ENCODE results near the gene SYNE3. TPM values are rescaled to one million over a fixed set of nuclear protein-coding genes. Genes with fewer than 3 reads are reported as not detected.

SYNE3 gene
- total and polyA plus RNA-seq, 4 experiments from 2014 or later = 4.3 to 52.2 (median 28.3) TPM

- intact Hi-C loops (cut with micrococcal nuclease) = no loop called here
- H3K27ac Mint-ChIP-seq = peak overlapping the region in 5 of 7 donors; percentile 32 to 72 (median 62)
- H3K4me3 Mint-ChIP-seq = peak overlapping the region in 1 of 8 donors; percentile 28
- CTCF ChIA-PET (ENCODE audit: partially characterized antibody) = interaction anchor here (2.1 to 2.4 kb wide), 2 partner anchors 21 to 60 kb away, joined by 7 read pairs; no protein-coding TSS in a partner anchor
- H3K4me1 Mint-ChIP-seq = peaks cover 47 to 90% (median 71%) of the 10 kb centered on the region in 4 donors
- DNase-seq = no peak
- H3K27me3 ChIP-seq (ENCODE audit: insufficient read depth, low read length) = no peaks in the 10 kb centered on the region
- peaks cover 17% of the 10 kb centered on the region for H3K36me3 ChIP-seq (ENCODE audit: insufficient read depth, low read length)
- POLR2A ChIA-PET (ENCODE audit: partially characterized antibody) = no interaction called here
- H3K9me3 ChIP-seq (ENCODE audit: control insufficient read depth in 1 of 2, low read length in 2 of 2) = no peaks in the 10 kb centered on the region
- peaks cover 27 to 47% of the 10 kb centered on the region in 2 donors for H3K36me3 Mint-ChIP-seq
- no peaks in the 10 kb centered on the region for H3K9me3 Mint-ChIP-seq
- no peaks in the 10 kb centered on the region for H3K27me3 Mint-ChIP-seq
- H3K4me3 ChIP-seq (ENCODE audit: low read length in 2 of 2) = no peak overlapping the region
- no peak overlapping the region for H3K27ac ChIP-seq (ENCODE audit: low read depth, low read length)
- peaks cover 74% of the 10 kb centered on the region for H3K4me1 ChIP-seq (ENCODE audit: insufficient read depth, low read length)
These were observed 14.0 kb downstream of the SYNE3 start for GRCh38 chr14:95502381-95502950.

GRCh38 chr14:95500772-95501401 is 15.6 kb downstream of the SYNE3 start:
- peaks cover 74% of the 10 kb centered on the region for H3K4me1 ChIP-seq (ENCODE audit: insufficient read depth, low read length)
- H3K36me3 ChIP-seq (ENCODE audit: insufficient read depth, low read length) = peaks cover 7% of the 10 kb centered on the region
- CTCF ChIA-PET (ENCODE audit: partially characterized antibody) = interaction anchor here (1.3 to 2.4 kb wide), 3 partner anchors 22 to 59 kb away, joined by 7 read pairs; no protein-coding TSS in a partner anchor
- Mint-ChIP-seq H3K9me3 (no peaks in the 10 kb centered on the region), H3K27me3 (no peaks in the 10 kb centered on the region), H3K36me3 (peaks cover 17 to 38% of the 10 kb centered on the region in 2 donors), H3K27ac (peak overlapping the region in 5 of 7 donors; percentile 33 to 85 (median 68)), H3K4me3 (peak overlapping the region in 1 of 8 donors; percentile 33), H3K4me1 (peaks cover 55 to 90% (median 74%) of the 10 kb centered on the region in 4 donors)
- H3K27ac ChIP-seq (ENCODE audit: low read depth, low read length) = no peak overlapping the region
- no peak for DNase-seq
- intact Hi-C loops (cut with micrococcal nuclease) = no loop called here
- no peaks in the 10 kb centered on the region for H3K27me3 ChIP-seq (ENCODE audit: insufficient read depth, low read length)
- POLR2A ChIA-PET (ENCODE audit: partially characterized antibody) = interaction anchor here (1.0 to 1.3 kb wide), 3 partner anchors 15 to 22 kb away, joined by 3 to 4 read pairs (median 4); no protein-coding TSS in a partner anchor
- no peak overlapping the region for H3K4me3 ChIP-seq (ENCODE audit: low read length in 2 of 2)
- H3K9me3 ChIP-seq (ENCODE audit: control insufficient read depth in 1 of 2, low read length in 2 of 2) = no peaks in the 10 kb centered on the region

GRCh38 chr14:95500201-95500681 is 16.2 kb downstream of the SYNE3 start:
- peaks cover 55 to 90% (median 74%) of the 10 kb centered on the region in 4 donors for H3K4me1 Mint-ChIP-seq
- peaks cover 14 to 37% of the 10 kb centered on the region in 2 donors for H3K36me3 Mint-ChIP-seq
- H3K9me3 ChIP-seq (ENCODE audit: control insufficient read depth in 1 of 2, low read length in 2 of 2) = no peaks in the 10 kb centered on the region
- H3K9me3 Mint-ChIP-seq = no peaks in the 10 kb centered on the region
- H3K27ac Mint-ChIP-seq = peak overlapping the region in 1 of 7 donors; percentile 61
- peaks cover 76% of the 10 kb centered on the region for H3K4me1 ChIP-seq (ENCODE audit: insufficient read depth, low read length)
- H3K27me3 Mint-ChIP-seq = no peaks in the 10 kb centered on the region
- no peak overlapping the region for H3K27ac ChIP-seq (ENCODE audit: low read depth, low read length)
- POLR2A ChIA-PET (ENCODE audit: partially characterized antibody) = interaction anchor here (0.8 to 1.7 kb wide), 5 partner anchors 15 to 38 kb away, joined by 3 to 5 read pairs (median 4); no protein-coding TSS in a partner anchor
- no peak for DNase-seq
- CTCF ChIA-PET (ENCODE audit: partially characterized antibody) = interaction anchor here (1.0 kb wide), 1 partner anchor 36 kb away, joined by 4 read pairs; no protein-coding TSS in a partner anchor
- H3K27me3 ChIP-seq (ENCODE audit: insufficient read depth, low read length) = no peaks in the 10 kb centered on the region
- H3K4me3 Mint-ChIP-seq = no peak overlapping the region
- H3K36me3 ChIP-seq (ENCODE audit: insufficient read depth, low read length) = peaks cover 7% of the 10 kb centered on the region
- no peak overlapping the region for H3K4me3 ChIP-seq (ENCODE audit: low read length in 2 of 2)
- intact Hi-C loops (cut with micrococcal nuclease) = no loop called here

- Histone ChIP-seq H3K36me3 (ENCODE audit: insufficient read depth, low read length) (peaks cover 7% of the 10 kb centered on the region), H3K9me3 (ENCODE audit: control insufficient read depth in 1 of 2, low read length in 2 of 2) (no peaks in the 10 kb centered on the region), H3K4me1 (ENCODE audit: insufficient read depth, low read length) (peaks cover 75% of the 10 kb centered on the region), H3K27ac (ENCODE audit: low read depth, low read length) (no peak overlapping the region), H3K27me3 (ENCODE audit: insufficient read depth, low read length) (no peaks in the 10 kb centered on the region), H3K4me3 (ENCODE audit: low read length in 2 of 2) (no peak overlapping the region)
- CTCF ChIA-PET (ENCODE audit: partially characterized antibody) = no interaction called here
- POLR2A ChIA-PET (ENCODE audit: partially characterized antibody) = interaction anchor here (1.7 kb wide), 1 partner anchor 37 kb away, joined by 5 read pairs; no protein-coding TSS in a partner anchor
- H3K27me3 Mint-ChIP-seq = no peaks in the 10 kb centered on the region
- H3K4me3 Mint-ChIP-seq = peak overlapping the region in 1 of 8 donors; percentile 9
- intact Hi-C loops (cut with micrococcal nuclease) = no loop called here
- peak overlapping the region in 6 of 7 donors; percentile 40 to 88 (median 68) for H3K27ac Mint-ChIP-seq
- H3K36me3 Mint-ChIP-seq = peaks cover 14 to 36% of the 10 kb centered on the region in 2 donors
- DNase-seq = no peak
- no peaks in the 10 kb centered on the region for H3K9me3 Mint-ChIP-seq
- H3K4me1 Mint-ChIP-seq = peaks cover 53 to 90% (median 73%) of the 10 kb centered on the region in 4 donors
These were observed 17.1 kb downstream of the SYNE3 start for GRCh38 chr14:95499354-95499750.

- Mint-ChIP-seq H3K36me3 (peaks cover 14 to 34% of the 10 kb centered on the region in 2 donors), H3K27me3 (no peaks in the 10 kb centered on the region), H3K4me1 (peaks cover 52 to 89% (median 72%) of the 10 kb centered on the region in 4 donors), H3K27ac (peak overlapping the region in 5 of 7 donors; percentile 31 to 88 (median 42)), H3K9me3 (no peaks in the 10 kb centered on the region), H3K4me3 (no peak overlapping the region)
- no peaks in the 10 kb centered on the region for H3K27me3 ChIP-seq (ENCODE audit: insufficient read depth, low read length)
- no peak overlapping the region for H3K27ac ChIP-seq (ENCODE audit: low read depth, low read length)
- no peak for DNase-seq
- POLR2A ChIA-PET (ENCODE audit: partially characterized antibody) = interaction anchor here (1.7 kb wide), 1 partner anchor 36 kb away, joined by 5 read pairs; no protein-coding TSS in a partner anchor
- no peak overlapping the region for H3K4me3 ChIP-seq (ENCODE audit: low read length in 2 of 2)
- intact Hi-C loops (cut with micrococcal nuclease) = no loop called here
- peaks cover 7% of the 10 kb centered on the region for H3K36me3 ChIP-seq (ENCODE audit: insufficient read depth, low read length)
- H3K9me3 ChIP-seq (ENCODE audit: control insufficient read depth in 1 of 2, low read length in 2 of 2) = no peaks in the 10 kb centered on the region
- H3K4me1 ChIP-seq (ENCODE audit: insufficient read depth, low read length) = peaks cover 72% of the 10 kb centered on the region
- CTCF ChIA-PET (ENCODE audit: partially characterized antibody) = interaction anchor here (0.7 kb wide), 1 partner anchor 28 kb away, joined by 3 read pairs; no protein-coding TSS in a partner anchor
These were observed 17.7 kb downstream of the SYNE3 start for GRCh38 chr14:95498622-95499353.

GRCh38 chr14:95497561-95498011 is 18.9 kb downstream of the SYNE3 start:
- peaks cover 7% of the 10 kb centered on the region for H3K36me3 ChIP-seq (ENCODE audit: insufficient read depth, low read length)
- no peaks in the 10 kb centered on the region for H3K9me3 ChIP-seq (ENCODE audit: control insufficient read depth in 1 of 2, low read length in 2 of 2)
- Mint-ChIP-seq H3K4me1 (peaks cover 46 to 80% (median 69%) of the 10 kb centered on the region in 4 donors), H3K4me3 (no peak overlapping the region), H3K27me3 (no peaks in the 10 kb centered on the region), H3K9me3 (no peaks in the 10 kb centered on the region), H3K36me3 (peaks cover 16 to 27% of the 10 kb centered on the region in 2 donors), H3K27ac (peak overlapping the region in 4 of 7 donors; percentile 29 to 89 (median 69))
- no peaks in the 10 kb centered on the region for H3K27me3 ChIP-seq (ENCODE audit: insufficient read depth, low read length)
- no peak overlapping the region for H3K4me3 ChIP-seq (ENCODE audit: low read length in 2 of 2)
- H3K4me1 ChIP-seq (ENCODE audit: insufficient read depth, low read length) = peaks cover 60% of the 10 kb centered on the region
- ChIA-PET POLR2A (ENCODE audit: partially characterized antibody) (interaction anchor here (1.9 to 2.3 kb wide), 3 partner anchors 18 to 34 kb away, joined by 13 to 14 read pairs (median 14); partner anchors contain the start of gene SYNE3), CTCF (ENCODE audit: partially characterized antibody) (interaction anchor here (1.1 to 2.6 kb wide), 2 partner anchors 28 to 35 kb away, joined by 3 to 9 read pairs; no protein-coding TSS in a partner anchor)
- no peak overlapping the region for H3K27ac ChIP-seq (ENCODE audit: low read depth, low read length)
- no peak for DNase-seq
- intact Hi-C loops (cut with micrococcal nuclease) = no loop called here
